SH-SY5Y (cell line): Measurements from ENCODE around the gene MCRIP1.

ENCODE experiments used
- GATA2 ChIP-seq: IDR thresholded peaks from 2 replicates; pipeline ENCODE4 v1.6.1; 2011; ENCODE audit warnings: mild to moderate bottlenecking, low read depth, low read length
- GATA3 ChIP-seq: IDR thresholded peaks from 2 replicates; pipeline ENCODE4 v1.6.1; 2011; ENCODE audit warnings: low read depth, mild to moderate bottlenecking, low read length, moderate library complexity

DNA sequence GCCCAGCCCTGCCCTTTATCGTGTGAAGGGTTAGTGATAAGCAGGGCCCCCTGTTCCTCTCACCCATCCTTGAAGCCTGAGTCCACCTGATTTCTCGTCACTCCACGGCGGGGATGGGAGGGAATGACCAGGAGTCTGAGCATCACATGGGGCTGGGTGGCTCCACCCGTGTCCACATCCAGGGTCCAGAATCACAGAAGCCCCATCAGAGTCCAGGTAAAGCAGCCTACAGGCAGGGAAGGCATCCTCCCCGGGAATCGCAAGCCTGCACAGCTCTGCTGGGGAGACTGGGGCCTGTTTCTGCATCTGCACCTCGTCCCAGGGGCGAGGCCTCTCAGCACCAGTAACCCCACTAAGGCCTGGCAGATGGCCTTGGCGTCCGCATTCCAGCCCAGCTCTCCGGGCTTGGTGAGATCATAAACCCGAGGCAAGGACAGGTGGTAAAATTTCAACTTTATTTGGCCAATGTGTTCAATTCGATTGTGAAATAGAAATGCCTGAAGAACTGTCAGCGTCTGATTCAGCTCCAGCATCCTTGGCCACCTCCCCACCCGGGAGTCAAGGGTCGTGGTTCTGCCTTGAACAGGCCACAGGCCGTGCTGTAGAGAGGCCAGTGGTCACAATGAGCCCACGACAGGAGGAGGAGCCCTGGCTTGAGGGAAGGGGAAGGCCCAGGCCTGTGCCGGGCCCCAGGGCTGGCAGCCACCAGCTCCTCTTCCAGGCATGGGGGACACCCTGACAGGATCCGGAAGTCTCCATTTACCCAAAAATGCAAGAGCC is 9.8 kb upstream of the MCRIP1 start:
- TF ChIP-seq GATA2 (no peak), GATA3 (no peak)
